NCI-H2227 treated with DMSO at 0.1 percent for 48 hours (cell line): ENCODE measurements around the gene GTF2E1.

Source experiments
- DNase-seq: peaks from one replicate; lab custom pipeline; 2025; lab: John Stamatoyannopoulos, UW

The GTF2E1 gene

GRCh38 chr3:120800625-120801024 is 58.1 kb downstream of the GTF2E1 start:
- no peak for DNase-seq

GRCh38 chr3:120801484-120801883 is 58.9 kb downstream of the GTF2E1 start:
- DNase-seq: no peak

- DNase-seq: no peak
These were observed 60.4 kb downstream of the GTF2E1 start for GRCh38 chr3:120802916-120803315.

GRCh38 chr3:120816728-120817127 is 74.2 kb downstream of the GTF2E1 start:
- DNase-seq: no peak

- no peak for DNase-seq
These were observed 78.2 kb downstream of the GTF2E1 start for GRCh38 chr3:120820748-120821147.

- no peak for DNase-seq
These were observed 78.9 kb downstream of the GTF2E1 start for GRCh38 chr3:120821426-120821825.

- no peak for DNase-seq
These were observed 80.6 kb downstream of the GTF2E1 start for GRCh38 chr3:120823156-120823555.

GRCh38 chr3:120824613-120825012 is 82.1 kb downstream of the GTF2E1 start:
- DNase-seq: no peak

GRCh38 chr3:120828796-120829195 is 86.3 kb downstream of the GTF2E1 start:
- no peak for DNase-seq

GRCh38 chr3:120831066-120831465 is 88.5 kb downstream of the GTF2E1 start:
- DNase-seq: no peak
